Measurements from ENCODE around the gene DSEL.

The DSEL gene

GRCh38 chr18:67476585-67476984 lies 39.9 kb downstream of the DSEL start:
- Histone ChIP-seq H3F3A (ENCODE audit: control insufficient read depth, insufficient read depth) (no peaks in the 10 kb centered on the region), H3K9me2 (replicated peaks; ENCODE audit: control insufficient read depth, low read length) (no peaks in the 10 kb centered on the region), H3K4me2 (ENCODE audit: low read length) (no peak overlapping the region), H3K4me3 (ENCODE audit: low read length) (no peak overlapping the region), H3K9me3 (ENCODE audit: control insufficient read depth, insufficient read depth, low read length) (no peaks in the 10 kb centered on the region), H3K79me2 (ENCODE audit: control insufficient read depth, low read length) (no peaks in the 10 kb centered on the region), H3K36me3 (ENCODE audit: control insufficient read depth, low read length) (no peaks in the 10 kb centered on the region), H3K4me1 (ENCODE audit: control insufficient read depth, low read length) (no peaks in the 10 kb centered on the region), H3K27ac (ENCODE audit: low read depth, low read length) (no peak overlapping the region), H3K27me3 (ENCODE audit: control insufficient read depth, low read length) (no peaks in the 10 kb centered on the region), H4K20me1 (ENCODE audit: control insufficient read depth, insufficient read depth, low read depth, low read length) (no peaks in the 10 kb centered on the region)
- TF ChIP-seq, protein P1, sequence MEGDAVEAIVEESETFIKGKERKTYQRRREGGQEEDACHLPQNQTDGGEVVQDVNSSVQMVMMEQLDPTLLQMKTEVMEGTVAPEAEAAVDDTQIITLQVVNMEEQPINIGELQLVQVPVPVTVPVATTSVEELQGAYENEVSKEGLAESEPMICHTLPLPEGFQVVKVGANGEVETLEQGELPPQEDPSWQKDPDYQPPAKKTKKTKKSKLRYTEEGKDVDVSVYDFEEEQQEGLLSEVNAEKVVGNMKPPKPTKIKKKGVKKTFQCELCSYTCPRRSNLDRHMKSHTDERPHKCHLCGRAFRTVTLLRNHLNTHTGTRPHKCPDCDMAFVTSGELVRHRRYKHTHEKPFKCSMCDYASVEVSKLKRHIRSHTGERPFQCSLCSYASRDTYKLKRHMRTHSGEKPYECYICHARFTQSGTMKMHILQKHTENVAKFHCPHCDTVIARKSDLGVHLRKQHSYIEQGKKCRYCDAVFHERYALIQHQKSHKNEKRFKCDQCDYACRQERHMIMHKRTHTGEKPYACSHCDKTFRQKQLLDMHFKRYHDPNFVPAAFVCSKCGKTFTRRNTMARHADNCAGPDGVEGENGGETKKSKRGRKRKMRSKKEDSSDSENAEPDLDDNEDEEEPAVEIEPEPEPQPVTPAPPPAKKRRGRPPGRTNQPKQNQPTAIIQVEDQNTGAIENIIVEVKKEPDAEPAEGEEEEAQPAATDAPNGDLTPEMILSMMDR (IDR thresholded peaks at IDR 0.05; ENCODE audit: low read depth, low read length, poor library complexity, severe bottlenecking): no peak
- no peak for TF ChIP-seq EZH2phosphoT487 (IDR thresholded peaks at IDR 0.05; ENCODE audit: borderline replicate concordance, low read length)

DNA sequence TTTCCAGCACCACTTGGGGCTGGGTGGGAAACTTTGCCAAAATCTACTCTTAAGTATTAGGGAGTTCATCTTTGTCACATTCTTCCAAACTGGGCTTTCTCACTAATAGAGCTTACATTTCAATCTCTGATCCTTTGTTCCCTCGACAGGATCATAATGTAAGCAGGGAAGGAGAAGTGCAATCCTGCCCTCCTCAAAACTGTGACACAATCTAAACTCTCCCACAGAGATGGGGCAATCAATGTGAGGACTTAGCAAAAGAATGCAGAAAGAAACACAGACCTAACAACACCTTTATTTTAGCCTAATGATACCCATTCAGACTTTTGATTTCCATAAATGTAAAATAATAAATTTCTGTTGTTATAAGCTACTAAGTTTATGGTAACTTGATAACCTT lies 40.8 kb downstream of the DSEL start:
- Histone ChIP-seq H3K27ac (ENCODE audit: low read depth, low read length) (no peak overlapping the region), H3K4me1 (ENCODE audit: control insufficient read depth, low read length) (no peaks in the 10 kb centered on the region), H3K4me3 (ENCODE audit: low read length) (no peak overlapping the region), H3K9me2 (replicated peaks; ENCODE audit: control insufficient read depth, low read length) (no peaks in the 10 kb centered on the region), H3F3A (ENCODE audit: control insufficient read depth, insufficient read depth) (no peaks in the 10 kb centered on the region), H3K79me2 (ENCODE audit: control insufficient read depth, low read length) (no peaks in the 10 kb centered on the region), H3K36me3 (ENCODE audit: control insufficient read depth, low read length) (no peaks in the 10 kb centered on the region), H3K27me3 (ENCODE audit: control insufficient read depth, low read length) (no peaks in the 10 kb centered on the region), H4K20me1 (ENCODE audit: control insufficient read depth, insufficient read depth, low read depth, low read length) (no peaks in the 10 kb centered on the region), H3K4me2 (ENCODE audit: low read length) (no peak overlapping the region), H3K9me3 (ENCODE audit: control insufficient read depth, insufficient read depth, low read length) (no peaks in the 10 kb centered on the region)
- TF ChIP-seq, protein P1 (IDR thresholded peaks at IDR 0.05; ENCODE audit: low read depth, low read length, poor library complexity, severe bottlenecking): no peak
- TF ChIP-seq EZH2phosphoT487 (IDR thresholded peaks at IDR 0.05; ENCODE audit: borderline replicate concordance, low read length): no peak

DNA sequence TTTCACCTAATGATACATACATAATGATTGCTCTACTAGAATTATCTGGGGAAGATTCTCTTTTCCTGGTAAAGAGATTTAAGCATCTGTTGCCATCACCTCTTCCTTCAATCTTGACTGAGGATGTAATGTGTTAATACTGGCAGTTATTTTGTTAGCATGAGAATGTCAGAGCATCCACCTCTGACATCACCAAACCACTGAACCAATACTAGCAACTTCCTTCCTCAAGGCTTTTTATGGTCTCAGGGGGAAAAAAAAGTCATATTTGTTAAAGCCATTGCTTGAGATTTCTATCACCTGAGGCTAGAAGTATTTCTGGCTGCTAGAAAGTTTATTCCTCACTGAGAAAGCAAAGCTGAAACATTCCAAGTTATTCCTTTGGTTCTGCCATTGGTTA lies 48.5 kb downstream of the DSEL start:
- Histone ChIP-seq H3K79me2 (ENCODE audit: control insufficient read depth, low read length) (no peaks in the 10 kb centered on the region), H3K27me3 (ENCODE audit: control insufficient read depth, low read length) (no peaks in the 10 kb centered on the region), H3K9me2 (replicated peaks; ENCODE audit: control insufficient read depth, low read length) (no peaks in the 10 kb centered on the region), H3K36me3 (ENCODE audit: control insufficient read depth, low read length) (no peaks in the 10 kb centered on the region), H4K20me1 (ENCODE audit: control insufficient read depth, insufficient read depth, low read depth, low read length) (no peaks in the 10 kb centered on the region), H3K9me3 (ENCODE audit: control insufficient read depth, insufficient read depth, low read length) (no peaks in the 10 kb centered on the region), H3K4me1 (ENCODE audit: control insufficient read depth, low read length) (peaks cover 15% of the 10 kb centered on the region), H3K27ac (ENCODE audit: low read depth, low read length) (no peak overlapping the region), H3F3A (ENCODE audit: control insufficient read depth, insufficient read depth) (no peaks in the 10 kb centered on the region), H3K4me3 (ENCODE audit: low read length) (no peak overlapping the region; the same call in 1 of the 2 replicates), H3K4me2 (ENCODE audit: low read length) (peak overlapping the region; percentile 31; the same call in 1 of the 2 replicates)
- TF ChIP-seq, protein P1 (IDR thresholded peaks at IDR 0.05; ENCODE audit: low read depth, low read length, poor library complexity, severe bottlenecking): no peak
- no peak for TF ChIP-seq EZH2phosphoT487 (IDR thresholded peaks at IDR 0.05; ENCODE audit: borderline replicate concordance, low read length)

All from DOHH2 (cell line).